GM23338 (cell line): ENCODE results near the gene KCNJ6. TPM values are rescaled to one million over a fixed set of nuclear protein-coding genes. Genes with fewer than 3 reads are reported as not detected.

ENCODE experiments used
- ATAC-seq: fragments of 200-7000 bp; cut with Tn5 transposase; 3 replicates; pipeline ENCODE4 v1.9.1; 2020
- DNase-seq: peaks from one replicate; pipeline ENCODE4 v3.0.0-alpha.2; 2015; ENCODE audit warnings: low spot score
- H2AFZ ChIP-seq: fragments of 200-600 bp; sonication (generic); 2 replicates; pipeline ENCODE4 v1.8.0; 2016; ENCODE audit warnings: antibody characterized with exemption, mild to moderate bottlenecking, moderate library complexity
- H3F3A ChIP-seq: fragments of 200-600 bp; sonication (generic); replicated peaks from 2 replicates; pipeline ENCODE4 v1.8.0; 2017; ENCODE audit warnings: antibody characterized with exemption, mixed run types, low read depth
- H3K27ac ChIP-seq: fragments of 200-600 bp; sonication (generic); 2 replicates; pipeline ENCODE4 v1.6.1; 2016; ENCODE audit warnings: low read depth
- H3K27me3 ChIP-seq: fragments of 200-600 bp; sonication (generic); 2 replicates; pipeline ENCODE4 v1.8.0; 2016; ENCODE audit warnings: mild to moderate bottlenecking, mixed run types, moderate library complexity; ENCODE audit not compliant: insufficient read depth
- H3K36me3 ChIP-seq: fragments of 200-600 bp; sonication (generic); 2 replicates; pipeline ENCODE4 v1.8.0; 2016; ENCODE audit warnings: mild to moderate bottlenecking; ENCODE audit not compliant: insufficient read depth
- H3K4me1 ChIP-seq: fragments of 200-600 bp; sonication (generic); 2 replicates; pipeline ENCODE4 v1.8.0; 2016; ENCODE audit warnings: mild to moderate bottlenecking, moderate library complexity; ENCODE audit not compliant: insufficient read depth
- H3K4me2 ChIP-seq: fragments of 200-600 bp; sonication (generic); 2 replicates; pipeline ENCODE4 v1.7.1; 2017; ENCODE audit warnings: mixed run types
- H3K4me3 ChIP-seq: fragments of 200-600 bp; sonication (generic); 2 replicates; pipeline ENCODE4 v1.6.1; 2016; ENCODE audit warnings: mixed run types
- H3K79me2 ChIP-seq: fragments of 200-600 bp; sonication (generic); replicated peaks from 2 replicates; pipeline ENCODE4 v1.8.0; 2017; ENCODE audit warnings: mild to moderate bottlenecking; ENCODE audit not compliant: insufficient read depth
- H3K9me2 ChIP-seq: fragments of 200-600 bp; sonication (generic); 2 replicates; pipeline ENCODE4 v1.8.0; 2017; ENCODE audit not compliant: insufficient read depth
- H4K20me1 ChIP-seq: fragments of 200-600 bp; sonication (generic); replicated peaks from 2 replicates; pipeline ENCODE4 v1.8.0; 2017; ENCODE audit warnings: mild to moderate bottlenecking; ENCODE audit not compliant: insufficient read depth
- H3K27ac Mint-ChIP-seq: 2 replicates; pipeline ENCODE4 v1.8.0; 2020; ENCODE audit warnings: inconsistent platforms, mild to moderate bottlenecking, moderate library complexity, mixed read lengths
- H3K27me3 Mint-ChIP-seq: 3 replicates; pipeline ENCODE4 v1.8.0; 2022; ENCODE audit warnings: low read depth, mild to moderate bottlenecking, moderate library complexity, mixed read lengths, inconsistent platforms; ENCODE audit not compliant: insufficient read depth, poor library complexity
- H3K36me3 Mint-ChIP-seq: 3 replicates; pipeline ENCODE4 v1.8.0; 2021; ENCODE audit warnings: low read depth, mild to moderate bottlenecking, inconsistent platforms, moderate library complexity, mixed read lengths
- H3K4me1 Mint-ChIP-seq: 3 replicates; pipeline ENCODE4 v1.8.0; 2020; ENCODE audit warnings: mild to moderate bottlenecking, inconsistent platforms, mixed read lengths
- H3K4me3 Mint-ChIP-seq: 3 replicates; pipeline ENCODE4 v1.8.0; 2021; ENCODE audit warnings: moderate library complexity, mild to moderate bottlenecking, inconsistent platforms, mixed read lengths
- H3K9me3 Mint-ChIP-seq: 3 replicates; pipeline ENCODE4 v1.8.0; 2020; ENCODE audit warnings: moderate library complexity, mild to moderate bottlenecking, inconsistent platforms, mixed read lengths
- CREB1 ChIP-seq: fragments of 250-450 bp; sonication (Bioruptor Pico); IDR thresholded peaks from 2 replicates; pipeline ENCODE4 v1.5.0; 2020; ENCODE audit warnings: low read depth, mild to moderate bottlenecking, moderate library complexity
- CTCF ChIP-seq, 2 experiments: fragments of 200-600 bp in 1 of 2; sonication (generic) in 1 of 2; conservative IDR thresholded peaks; 2 replicates each; pipeline versions ENCODE4 v1.5.1 to v1.6.1; 2016 to 2017; ENCODE audit warnings: antibody characterized with exemption in 2 of 2, low read depth in 2 of 2, mild to moderate bottlenecking in 2 of 2, moderate library complexity in 1 of 2
- ETS1 ChIP-seq: IDR thresholded peaks from 2 replicates; pipeline ENCODE4 v1.6.1; 2016; ENCODE audit warnings: antibody characterized with exemption
- EZH2 ChIP-seq: fragments of 200-600 bp; sonication (generic); IDR thresholded peaks from one replicate; pipeline ENCODE4 v1.8.0; 2017; ENCODE audit warnings: antibody characterized with exemption, mild to moderate bottlenecking, low read depth; ENCODE audit not compliant: unreplicated experiment
- JUNB ChIP-seq: IDR thresholded peaks from one replicate; pipeline ENCODE4 v1.6.1; 2016; ENCODE audit warnings: antibody characterized with exemption; ENCODE audit not compliant: unreplicated experiment
- NANOG ChIP-seq: IDR thresholded peaks from 2 replicates; pipeline ENCODE4 v1.6.1; 2016; ENCODE audit warnings: antibody characterized with exemption, borderline replicate concordance
- POLR2AphosphoS5 ChIP-seq: IDR thresholded peaks from 2 replicates; pipeline ENCODE4 v1.6.1; 2016; ENCODE audit warnings: antibody characterized with exemption, low read depth
- STAT1 ChIP-seq: IDR thresholded peaks from one replicate; pipeline ENCODE4 v1.6.1; 2016; ENCODE audit warnings: antibody characterized with exemption; ENCODE audit not compliant: unreplicated experiment
- ZNF114 ChIP-seq: fragments of 250-450 bp; sonication (Bioruptor Pico); IDR thresholded peaks from 2 replicates; pipeline ENCODE4 v1.5.0; 2020; ENCODE audit warnings: mild to moderate bottlenecking, moderate library complexity
- ZNF462 ChIP-seq: fragments of 250-450 bp; sonication (Bioruptor Pico); IDR thresholded peaks from 2 replicates; pipeline ENCODE4 v1.5.0; 2020; ENCODE audit warnings: mild to moderate bottlenecking, moderate library complexity
- polyA plus RNA-seq: library from polyadenylated mRNA; unstranded; fragments of >200 nt; fragmentation: Nextera tagmentation; extraction: Ambion mirVana; gene quantifications from 2 replicates; pipeline ENCODE4 v1.2.1, GENCODE V29; 2016
- total RNA-seq: library from RNA; depleted of rRNA; stranded (reverse); fragments of >200 nt; shearing (Covaris generic); gene quantifications from 2 replicates; pipeline ENCODE4 v1.2.3, GENCODE V29; 2014

Gene KCNJ6
- total and polyA plus RNA-seq, 2 experiments from 2014 or later: 0.48 to 0.52 TPM

- H3K79me2 ChIP-seq: no peaks in the 10 kb centered on the region
- H3K4me3 ChIP-seq: no peak overlapping the region
- no peaks in the 10 kb centered on the region for H3K36me3 ChIP-seq
- H3K27me3 ChIP-seq: no peaks in the 10 kb centered on the region
- ATAC-seq (no peak), DNase-seq (no peak)
- H3K9me2 ChIP-seq: peaks cover 12% of the 10 kb centered on the region; the same call in 1 of the 2 replicates
- Mint-ChIP-seq H3K4me3 (no peak overlapping the region), H3K9me3 (no peaks in the 10 kb centered on the region; the same call in 2 of the 3 replicates), H3K27ac (no peak overlapping the region), H3K36me3 (no peaks in the 10 kb centered on the region; the same call in 2 of the 3 replicates), H3K4me1 (peaks cover 4% of the 10 kb centered on the region; the same call in 2 of the 3 replicates), H3K27me3 (peaks cover 3% of the 10 kb centered on the region)
- H3F3A ChIP-seq: no peaks in the 10 kb centered on the region
- H3K4me1 ChIP-seq: no peaks in the 10 kb centered on the region
- TF ChIP-seq ZNF114 (CRISPR knock-in tag) (no peak), JUNB (no peak), STAT1 (no peak), CREB1 (no peak), POLR2AphosphoS5 (no peak), ETS1 (no peak), CTCF (conservative IDR thresholded peaks at IDR 0.05; ENCODE audit: low read depth in 2 of 2) (no peak), NANOG (no peak), EZH2 (no peak)
- no peak overlapping the region for H3K27ac ChIP-seq
- H4K20me1 ChIP-seq: no peaks in the 10 kb centered on the region
- H3K4me2 ChIP-seq: no peak overlapping the region
- H2AFZ ChIP-seq: no peak overlapping the region
These were observed 116.8 kb downstream of the KCNJ6 start for GRCh38 chr21:37799211-37800056.

DNA sequence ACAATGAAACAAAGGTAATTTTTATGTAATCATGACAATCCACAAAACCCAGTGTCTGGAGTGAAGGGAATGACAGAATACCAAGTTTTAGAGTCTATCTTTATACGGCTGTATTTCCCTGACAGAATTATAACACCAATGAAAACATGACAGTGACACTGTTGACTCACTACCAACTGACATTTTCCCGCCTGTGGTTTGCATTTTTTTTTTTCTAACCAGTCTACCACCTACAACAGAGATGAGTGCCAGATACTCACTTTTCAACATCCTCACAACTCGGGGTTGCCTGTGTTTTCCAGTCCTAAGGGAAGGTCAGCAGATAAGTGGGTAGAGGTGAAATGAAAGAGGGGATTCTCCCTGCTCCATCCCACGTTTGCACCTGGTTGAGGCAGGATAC, 118.9 kb downstream of the KCNJ6 start:
- no peak overlapping the region for H3K4me3 Mint-ChIP-seq
- H3K9me3 Mint-ChIP-seq: no peaks in the 10 kb centered on the region; the same call in 2 of the 3 replicates
- Histone ChIP-seq H3K79me2 (no peaks in the 10 kb centered on the region), H3K4me2 (no peak overlapping the region), H3F3A (no peaks in the 10 kb centered on the region), H3K9me2 (peaks cover 12% of the 10 kb centered on the region; the same call in 1 of the 2 replicates), H3K4me1 (no peaks in the 10 kb centered on the region), H4K20me1 (no peaks in the 10 kb centered on the region), H3K4me3 (no peak overlapping the region), H3K36me3 (no peaks in the 10 kb centered on the region), H3K27me3 (no peaks in the 10 kb centered on the region), H3K27ac (no peak overlapping the region), H2AFZ (no peak overlapping the region)
- peaks cover 4% of the 10 kb centered on the region; the same call in 2 of the 3 replicates for H3K4me1 Mint-ChIP-seq
- no peaks in the 10 kb centered on the region; the same call in 2 of the 3 replicates for H3K36me3 Mint-ChIP-seq
- DNase-seq: no peak
- H3K27me3 Mint-ChIP-seq: peaks cover 3% of the 10 kb centered on the region
- no peak for ATAC-seq
- H3K27ac Mint-ChIP-seq: no peak overlapping the region
- no peak for TF ChIP-seq ZNF462
- TF ChIP-seq EZH2: no peak
